ENCODE data around the gene DUSP15.

The DUSP15 gene

DNA sequence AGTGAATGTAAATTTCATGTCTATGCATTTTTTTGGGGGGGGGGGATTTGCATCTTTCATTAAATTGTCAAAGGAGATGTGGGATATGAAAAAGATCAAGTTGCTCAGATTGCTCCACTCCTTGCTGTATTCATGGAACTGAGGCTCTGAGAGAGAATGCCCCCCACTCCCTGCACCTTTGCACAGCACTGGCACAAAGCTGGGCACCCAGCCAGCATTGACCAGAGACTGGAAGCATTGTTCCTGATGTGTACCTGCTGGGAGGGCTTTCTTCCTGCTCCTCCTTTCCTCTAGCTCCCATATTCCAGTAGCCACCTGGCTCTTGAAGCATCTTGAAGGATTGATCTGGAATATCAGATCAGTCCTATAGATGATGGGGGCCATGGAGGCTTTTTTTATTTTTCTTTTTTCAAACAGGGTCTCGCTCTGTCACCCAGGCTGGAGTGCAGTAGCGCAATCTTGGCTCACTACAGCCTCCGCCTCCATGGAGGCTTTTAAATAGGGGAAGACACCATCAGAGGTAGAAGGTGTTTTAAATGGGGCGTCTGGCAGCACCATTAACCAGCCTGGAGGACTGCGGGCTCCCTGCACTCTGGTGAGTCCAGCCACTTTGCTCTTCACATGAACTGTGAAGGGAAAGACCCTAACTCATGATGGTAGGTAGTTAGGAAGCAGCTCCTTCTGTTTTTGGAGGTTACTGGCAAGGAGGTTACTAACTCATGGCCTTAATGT is 10.9 kb downstream of the DUSP15 start:
- DNase-seq: no peak

DNA sequence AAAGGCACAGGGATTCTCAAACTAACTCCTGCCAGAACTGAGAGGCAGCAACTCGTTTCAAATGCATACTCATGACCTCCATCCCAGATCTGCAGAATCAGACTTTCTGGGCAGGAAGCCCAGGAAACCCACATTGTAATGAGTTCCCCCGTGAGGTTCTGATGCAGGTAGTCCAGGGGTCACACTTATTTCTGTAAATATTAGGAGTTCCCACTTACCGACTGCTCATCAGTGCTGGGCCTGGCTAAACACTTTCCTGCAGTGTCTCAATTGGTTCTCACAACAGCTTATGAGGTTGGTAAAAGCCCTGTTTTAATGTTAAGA is 11.6 kb downstream of the DUSP15 start:
- DNase-seq: no peak

DNA sequence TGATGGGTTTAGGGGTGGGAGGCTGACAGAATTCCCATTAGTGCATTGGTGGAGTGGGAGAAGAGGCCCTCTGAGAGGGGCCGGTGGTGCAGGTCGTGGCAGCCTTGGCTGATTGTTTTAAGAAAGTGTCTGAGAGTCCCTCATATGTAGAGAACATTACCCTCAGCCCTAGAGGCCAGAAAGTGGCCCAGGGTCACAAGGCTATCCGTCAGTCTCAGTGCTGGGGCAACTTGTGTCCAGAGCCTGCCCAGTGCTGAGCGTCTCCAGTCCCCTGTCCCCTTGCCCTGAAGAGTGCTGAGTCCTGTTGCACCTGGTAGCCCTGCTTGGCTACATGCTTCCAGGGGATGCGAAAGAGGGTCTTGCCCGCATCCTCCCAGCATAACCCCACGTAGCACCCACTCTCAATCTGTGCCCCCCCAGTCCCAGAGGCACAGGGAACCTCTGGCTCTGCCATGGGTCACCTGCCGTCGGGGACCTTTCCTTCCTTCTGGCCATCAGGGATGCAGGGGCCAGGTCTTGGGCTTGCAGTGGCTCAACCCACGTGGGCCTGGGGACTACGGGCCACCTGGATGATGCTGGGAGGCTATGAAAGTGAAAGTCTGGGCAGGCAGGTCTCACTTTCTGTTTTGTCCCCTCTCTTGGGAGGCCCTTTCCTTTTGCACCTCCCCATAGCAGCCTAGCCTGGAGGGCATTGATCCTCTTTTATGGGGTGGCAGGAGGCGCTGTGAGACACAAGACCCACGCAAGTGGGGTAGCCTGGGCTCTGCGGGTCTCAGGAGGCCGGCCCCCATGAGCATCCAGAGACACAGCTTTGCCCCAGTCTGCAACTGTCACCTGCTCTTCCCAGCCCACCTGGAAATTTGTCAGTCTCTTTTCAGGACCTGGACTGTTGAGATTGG is 12.2 kb downstream of the DUSP15 start:
- DNase-seq: no peak

DNA sequence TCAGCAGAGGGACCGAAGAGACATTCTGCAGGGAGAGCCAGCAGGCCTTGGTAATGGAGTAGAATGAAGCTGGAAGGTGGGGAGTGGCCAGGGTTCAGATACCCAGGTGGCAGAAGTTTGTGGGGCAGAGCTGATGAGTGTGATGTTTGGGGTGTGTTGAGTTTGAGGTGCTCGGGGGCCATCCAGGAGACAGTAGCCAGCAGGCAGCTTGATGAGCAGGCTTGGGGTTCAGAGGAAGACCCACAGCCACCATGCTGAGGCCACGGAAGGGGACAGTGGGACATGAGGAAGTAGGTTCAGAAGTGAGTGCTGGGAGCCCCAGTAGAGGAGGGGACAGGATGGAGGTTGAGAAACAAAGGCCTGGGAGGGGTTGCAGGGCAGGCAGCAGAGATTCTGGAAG is 13.8 kb downstream of the DUSP15 start:
- no peak for DNase-seq

DNA sequence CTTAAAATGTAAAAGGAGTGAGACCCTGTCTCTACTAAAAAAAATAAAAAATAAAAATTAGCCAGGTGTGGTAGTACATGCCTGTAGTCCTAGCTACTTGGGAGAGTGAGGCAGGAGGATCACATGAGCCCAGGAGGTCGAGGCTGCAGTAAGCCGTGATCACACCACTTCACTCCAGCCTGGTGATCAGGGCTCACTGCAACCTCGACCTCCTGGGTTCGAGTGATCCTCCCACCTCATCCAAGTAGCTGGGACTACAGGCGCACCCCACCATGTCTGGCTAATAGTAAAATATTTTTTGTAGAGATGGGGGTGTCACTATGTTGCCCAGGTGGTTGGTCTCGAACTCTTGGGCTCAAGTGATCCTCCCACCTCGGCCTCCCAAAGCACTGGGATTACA is 16.8 kb downstream of the DUSP15 start:
- DNase-seq: no peak

DNA sequence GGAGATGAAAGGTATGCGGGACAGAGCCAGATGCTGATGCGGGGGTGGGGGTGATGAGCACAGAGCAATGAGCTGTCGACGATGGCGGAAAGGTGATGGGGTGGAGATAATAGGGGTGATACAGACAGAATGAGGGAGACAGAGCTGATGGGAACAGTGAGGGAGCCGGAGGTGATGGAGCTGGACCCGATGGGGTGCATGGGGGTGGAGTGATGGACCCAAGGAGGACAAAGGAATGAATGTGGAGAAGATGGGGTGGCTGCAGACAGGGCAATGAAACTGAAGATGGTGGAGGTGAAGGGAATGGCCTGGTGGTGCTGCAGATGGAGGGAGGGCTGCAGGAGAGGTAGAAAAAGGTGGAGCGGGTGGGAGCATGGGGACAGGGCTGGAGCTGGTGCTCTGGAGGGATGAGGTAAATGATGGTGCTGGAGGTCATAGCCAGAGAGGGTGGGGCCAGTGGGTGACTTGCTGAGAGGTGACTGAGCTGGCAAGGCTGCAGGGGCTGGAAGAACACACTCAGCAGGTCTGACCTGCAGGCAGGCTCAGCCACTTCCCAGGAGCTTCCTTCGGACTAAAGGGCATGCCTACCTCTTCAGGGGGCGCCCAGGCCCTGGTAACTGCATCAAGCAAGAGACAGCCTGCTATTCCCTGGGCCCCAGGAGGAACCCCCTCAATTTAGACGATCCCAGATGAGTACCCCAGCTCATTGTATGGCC is 18.9 kb downstream of the DUSP15 start:
- no peak for DNase-seq

DNA sequence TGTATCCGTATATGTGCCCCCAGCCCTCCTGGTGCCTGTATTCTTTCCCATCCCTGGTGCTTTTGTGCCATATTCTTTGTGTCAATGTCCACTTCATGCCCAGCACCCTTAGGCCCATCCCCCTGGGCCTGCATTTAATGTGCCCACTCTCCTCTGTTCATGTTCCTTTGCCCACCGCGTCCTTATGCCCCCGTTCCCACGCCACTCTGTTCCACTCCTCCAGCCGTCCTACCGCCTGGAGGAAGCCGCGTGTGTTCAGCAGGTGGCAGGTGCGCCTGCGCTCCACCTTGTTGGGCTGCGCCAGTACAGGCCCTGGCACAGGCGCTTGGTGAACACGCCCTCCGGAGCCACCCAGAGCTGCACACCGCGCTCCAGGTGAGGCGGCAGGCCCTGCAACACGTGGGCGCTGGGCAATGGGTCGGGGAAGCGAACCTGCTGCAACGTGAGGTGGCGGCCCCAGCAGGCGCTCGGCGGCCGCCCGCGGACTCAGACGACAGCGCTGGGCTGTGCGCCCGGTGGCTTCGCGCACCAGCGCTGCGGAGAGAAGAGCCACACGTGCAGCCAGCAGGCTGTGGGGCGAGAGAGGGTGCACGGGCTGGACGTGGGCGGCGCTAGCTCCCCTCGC is 20.9 kb downstream of the DUSP15 start:
- no peak for DNase-seq

DNA sequence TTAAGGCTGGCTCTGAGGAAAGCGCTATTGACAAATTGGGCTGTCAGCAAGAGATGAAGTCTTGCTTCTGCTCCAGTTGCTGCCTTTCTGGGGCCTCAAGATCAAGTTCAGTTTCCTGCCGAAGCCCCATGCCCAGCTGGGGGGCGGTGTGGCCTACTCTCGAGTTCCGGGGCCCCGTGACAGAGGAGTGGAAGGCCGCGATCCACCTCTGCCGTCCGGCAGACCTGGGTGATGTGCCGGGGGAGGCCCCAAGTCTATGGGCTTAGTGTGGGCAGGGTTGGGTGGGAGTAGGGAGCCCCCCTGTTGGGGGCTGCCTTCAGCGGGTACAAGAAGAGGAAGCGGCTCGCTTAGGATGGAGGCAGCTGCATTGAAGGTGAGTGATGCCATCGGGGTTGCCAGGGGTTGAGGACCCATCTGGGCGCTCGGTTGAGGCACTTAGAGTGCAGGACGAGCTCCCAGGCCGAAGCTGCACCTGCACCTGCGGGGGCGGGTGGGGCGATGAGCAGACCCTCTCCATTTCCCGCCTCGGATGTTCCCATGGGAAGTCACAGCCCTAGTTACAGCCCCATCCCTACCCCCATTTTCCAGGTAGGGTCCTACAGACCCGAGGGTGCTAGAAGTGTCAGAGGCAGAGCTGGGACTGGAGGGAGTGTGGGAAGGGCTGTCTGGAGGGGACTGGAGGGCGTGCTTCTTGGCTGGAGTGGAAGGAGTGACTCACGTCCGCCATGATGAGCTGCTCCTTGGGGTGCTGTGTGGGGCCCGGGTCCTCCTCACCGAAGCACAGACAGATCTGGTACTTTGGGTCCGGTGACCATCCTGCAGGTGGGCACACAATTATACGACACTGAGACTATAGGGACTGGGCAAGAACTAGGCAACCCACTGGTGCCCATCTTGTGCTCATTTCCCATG is 22.0 kb downstream of the DUSP15 start:
- no peak for DNase-seq

DNA sequence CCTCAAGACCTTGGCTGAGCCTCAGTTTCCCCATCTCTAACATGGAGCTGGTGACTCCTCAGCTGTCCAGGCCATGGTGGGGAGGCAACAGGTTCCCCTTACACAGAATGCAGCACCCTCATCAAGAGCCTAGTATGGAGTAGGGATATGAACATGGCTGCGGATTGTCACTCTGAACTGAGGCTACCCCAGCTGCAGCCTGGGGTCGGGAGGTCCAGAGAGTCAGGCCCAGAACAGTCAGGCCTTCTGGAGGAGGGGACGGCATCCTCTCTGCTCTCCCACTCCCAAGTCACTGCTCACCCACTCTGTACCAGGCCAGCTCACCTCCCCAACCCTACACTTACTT is 23.6 kb downstream of the DUSP15 start:
- DNase-seq: no peak

DNA sequence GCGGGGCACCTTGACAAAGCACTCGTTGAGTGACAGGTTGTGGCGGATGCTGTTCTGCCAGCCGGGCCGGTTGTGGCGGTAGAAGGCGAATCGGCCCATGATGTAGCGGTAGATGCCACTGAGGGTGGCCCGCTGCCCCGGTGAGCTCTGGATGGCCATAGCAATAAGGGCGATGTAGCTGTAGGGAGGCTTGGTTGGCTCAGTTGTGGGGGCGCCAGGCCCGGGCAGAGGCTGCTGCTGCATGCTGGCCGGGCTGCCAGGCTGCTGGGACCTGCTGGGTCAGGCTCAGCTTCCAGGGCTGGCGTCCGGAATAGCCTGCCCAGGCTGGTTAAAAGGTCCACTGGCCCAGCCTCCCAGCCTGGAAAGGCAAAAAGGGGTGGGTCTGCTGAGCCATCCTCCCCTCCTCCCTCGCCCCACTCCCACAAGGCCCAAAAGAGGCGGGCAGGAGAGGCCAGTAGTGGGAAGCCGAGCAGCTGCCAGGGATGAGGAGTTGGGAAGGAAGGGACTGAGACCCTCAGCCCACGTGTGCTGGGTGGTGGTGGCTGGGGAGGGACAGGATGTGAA is 24.9 kb downstream of the DUSP15 start, which contains the start of gene FOXS1:
TSS of gene FOXS1 (minus strand) at position 305 of the 564 bp plus-strand sequence. CDS start at position 243, 62 bp downstream.
- DNase-seq: no peak

DNA sequence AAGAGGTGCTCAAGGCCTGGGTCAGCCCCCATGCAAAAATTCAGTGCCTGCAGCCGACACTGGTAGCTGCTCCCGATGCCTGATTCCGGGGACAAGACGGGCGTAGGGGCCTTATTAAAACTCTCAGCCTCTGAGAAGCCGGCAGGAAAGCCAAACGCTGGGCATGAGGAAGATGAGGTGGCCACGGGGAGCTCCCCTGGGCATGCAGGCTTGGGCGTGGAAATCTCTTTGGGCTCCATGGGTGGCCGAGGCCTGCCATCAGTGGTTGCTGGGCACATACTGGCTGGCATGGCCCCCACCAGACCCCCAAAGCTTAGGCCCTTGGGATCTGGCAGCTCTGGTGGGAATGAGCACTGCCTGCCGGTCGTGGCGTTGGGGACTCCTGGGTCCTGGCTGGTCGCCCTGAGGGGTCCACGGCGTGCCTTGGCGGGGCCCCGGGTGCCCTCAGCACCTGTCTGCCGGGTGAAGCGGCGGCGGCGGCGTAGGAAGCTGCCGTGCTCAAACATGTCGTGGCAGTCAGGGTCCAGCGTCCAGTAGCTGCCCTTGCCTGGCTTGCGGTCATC is 25.5 kb downstream of the DUSP15 start:
- DNase-seq: no peak

DNA sequence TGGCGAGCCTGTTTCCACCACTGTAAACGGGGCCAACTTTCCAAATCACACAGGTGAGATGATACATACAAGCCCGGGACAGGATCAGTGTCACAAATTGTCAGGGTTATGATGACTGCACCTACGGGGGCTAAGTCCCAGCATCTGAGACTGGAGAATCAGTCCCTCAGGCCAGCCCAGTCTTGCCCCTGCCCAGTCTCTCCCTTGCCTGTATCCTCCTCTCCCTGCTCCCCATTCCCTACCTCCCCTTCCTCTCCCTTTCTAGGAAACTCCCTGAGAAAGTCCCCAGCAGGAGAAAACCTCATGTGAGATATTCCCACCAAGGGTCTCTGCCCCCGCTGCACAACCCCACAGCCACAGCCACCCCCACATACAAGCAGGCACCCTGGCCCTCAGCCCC is 26.4 kb downstream of the DUSP15 start:
- DNase-seq: no peak

DNA sequence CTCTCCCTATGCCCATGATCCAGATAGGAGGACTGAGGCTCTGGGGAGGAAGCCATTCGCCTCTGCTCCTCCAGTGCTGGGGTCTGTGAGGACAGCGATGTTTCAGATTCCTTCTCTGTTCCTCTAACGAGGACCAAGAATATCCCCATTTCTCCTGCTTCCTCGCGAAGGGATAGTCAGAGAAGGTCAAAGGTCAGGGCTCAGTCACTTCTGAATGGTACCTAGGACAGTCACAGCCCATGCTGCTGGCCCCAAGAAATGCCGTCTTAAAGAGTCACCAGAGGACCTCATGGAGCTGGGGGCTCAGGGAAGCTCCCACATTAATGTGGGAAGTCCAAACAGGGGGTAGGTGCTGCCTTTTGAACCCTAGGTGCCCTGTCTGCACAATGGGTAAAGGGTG is 27.0 kb downstream of the DUSP15 start:
- no peak for DNase-seq

DNA sequence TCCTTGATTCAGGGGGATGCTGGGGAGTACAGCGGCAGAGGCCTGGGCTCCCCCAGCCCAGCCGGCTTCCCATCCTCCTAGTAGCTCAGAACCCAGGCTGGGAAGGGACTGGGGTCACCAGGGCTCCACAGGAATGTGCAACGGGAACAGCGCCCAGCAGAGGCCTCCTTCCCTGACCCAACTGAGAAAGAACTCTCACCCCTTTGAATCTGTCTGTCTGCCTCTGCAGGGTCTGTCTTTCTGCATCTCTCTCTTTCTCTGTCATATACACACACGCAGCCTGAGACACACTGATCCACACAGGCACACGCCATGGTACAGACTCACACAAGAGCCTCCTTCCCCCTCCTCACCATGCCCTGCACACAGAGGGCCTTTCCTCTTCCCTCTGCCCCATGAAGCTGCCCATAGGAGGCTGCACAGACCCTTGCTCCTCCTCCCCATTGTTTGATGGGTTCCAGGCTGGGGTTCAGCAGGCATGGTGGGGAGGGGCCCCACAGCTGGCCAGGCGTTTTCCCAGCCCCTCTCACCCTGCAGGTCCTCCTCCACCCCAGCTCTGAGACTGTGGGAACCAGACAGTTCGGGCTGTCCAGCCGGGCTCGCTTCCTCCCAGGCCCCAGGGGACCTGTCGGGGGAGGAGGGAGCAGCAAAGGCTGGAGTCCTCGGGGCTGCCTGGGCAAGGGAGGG is 27.7 kb downstream of the DUSP15 start:
- no peak for DNase-seq

DNA sequence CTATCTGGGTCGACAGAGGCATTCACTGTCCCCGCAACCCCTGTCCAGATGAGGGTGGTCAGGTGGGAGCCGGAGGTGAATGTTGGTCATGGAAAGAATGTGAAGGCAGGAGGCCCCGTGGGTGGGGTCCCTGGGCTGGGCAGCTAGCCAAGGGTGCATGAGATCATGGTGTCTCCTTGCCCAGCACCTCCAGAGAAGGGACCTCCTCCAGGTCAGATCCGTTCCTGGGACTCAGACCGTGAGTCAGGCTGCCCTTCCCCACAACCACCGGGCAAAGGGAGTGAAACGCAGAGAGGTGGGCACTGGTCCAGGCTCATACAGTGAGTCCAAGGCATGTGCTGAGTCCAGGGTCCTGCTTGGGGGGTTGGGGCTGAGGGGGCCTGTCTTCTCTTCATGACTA is 28.4 kb downstream of the DUSP15 start:
- no peak for DNase-seq

DNA sequence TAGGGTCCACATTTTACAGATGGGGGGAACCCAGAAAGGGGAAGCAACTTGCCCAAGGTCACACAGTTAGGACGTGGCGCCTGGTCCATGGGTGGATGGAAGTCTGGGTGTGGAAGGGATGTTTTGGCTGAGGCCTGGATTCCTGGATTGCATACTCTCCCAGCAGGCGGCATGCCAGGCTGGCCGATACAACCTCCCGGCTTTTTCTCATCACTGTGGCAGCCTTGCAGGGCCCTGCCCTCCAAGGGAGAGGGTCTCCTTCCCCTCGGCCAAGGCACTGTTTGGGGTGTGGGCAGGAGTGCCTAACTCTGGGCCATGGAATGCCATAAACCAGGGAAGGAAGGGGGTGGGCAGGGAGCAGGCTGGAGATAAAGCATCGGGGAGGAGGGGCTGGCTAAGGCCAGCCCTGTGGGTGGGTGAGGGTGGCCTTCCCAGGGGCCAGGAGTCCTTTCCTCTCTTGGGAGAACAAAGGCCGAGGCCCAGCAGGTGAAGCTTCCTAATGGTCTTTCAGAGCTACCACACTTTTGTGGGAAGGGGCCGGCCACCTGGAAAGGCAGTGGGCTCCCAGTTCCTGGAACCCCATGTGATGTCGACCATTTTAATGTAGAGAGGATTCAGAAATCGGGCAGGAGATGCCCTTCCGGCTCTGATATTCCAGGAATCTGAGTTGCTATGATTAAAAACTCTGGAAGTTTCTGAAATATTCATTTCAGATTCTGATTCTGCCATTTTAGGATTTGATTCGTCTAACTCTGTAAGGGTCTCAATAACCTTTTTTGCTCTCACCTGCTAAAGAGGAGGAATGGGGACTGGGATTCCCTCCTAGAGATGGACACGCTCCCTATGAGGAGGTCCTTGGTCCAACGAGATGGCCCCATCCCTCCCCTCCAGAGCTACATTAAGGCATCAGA is 29.2 kb downstream of the DUSP15 start:
- no peak for DNase-seq

DNA sequence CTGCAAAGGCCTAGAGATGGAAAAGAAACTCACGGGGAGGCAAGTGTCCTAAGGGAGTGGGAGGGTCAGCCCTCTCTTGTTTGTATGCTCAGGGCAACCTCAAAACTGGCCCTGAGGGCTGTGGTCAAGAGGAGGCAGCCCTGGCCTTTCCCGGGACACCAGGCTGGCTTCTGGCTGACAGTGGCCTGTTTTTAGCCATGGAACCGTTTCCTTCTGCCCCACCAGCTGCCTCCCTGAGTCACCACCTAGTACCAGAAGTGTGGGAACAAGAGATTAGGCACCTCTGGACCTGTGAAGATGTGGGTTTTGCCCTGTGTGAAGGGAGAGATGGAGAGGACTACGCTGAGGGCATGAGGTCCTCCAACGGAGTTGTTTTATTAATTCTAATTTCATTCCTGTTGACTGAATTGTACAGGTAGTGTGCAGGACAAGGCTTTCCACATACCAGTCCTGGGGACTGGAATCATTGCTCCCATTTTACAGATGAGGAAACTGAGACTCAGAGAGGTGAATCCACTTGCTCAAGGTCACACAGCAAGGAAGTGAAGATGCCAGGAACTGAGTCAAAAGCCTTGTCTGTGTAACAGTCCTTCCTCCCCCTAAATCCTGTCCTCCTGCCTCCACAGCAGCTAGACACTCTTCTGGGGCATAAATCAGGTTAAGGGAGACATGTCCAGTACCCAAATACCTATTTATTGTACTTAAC is 30.4 kb downstream of the DUSP15 start:
- DNase-seq: no peak

DNA sequence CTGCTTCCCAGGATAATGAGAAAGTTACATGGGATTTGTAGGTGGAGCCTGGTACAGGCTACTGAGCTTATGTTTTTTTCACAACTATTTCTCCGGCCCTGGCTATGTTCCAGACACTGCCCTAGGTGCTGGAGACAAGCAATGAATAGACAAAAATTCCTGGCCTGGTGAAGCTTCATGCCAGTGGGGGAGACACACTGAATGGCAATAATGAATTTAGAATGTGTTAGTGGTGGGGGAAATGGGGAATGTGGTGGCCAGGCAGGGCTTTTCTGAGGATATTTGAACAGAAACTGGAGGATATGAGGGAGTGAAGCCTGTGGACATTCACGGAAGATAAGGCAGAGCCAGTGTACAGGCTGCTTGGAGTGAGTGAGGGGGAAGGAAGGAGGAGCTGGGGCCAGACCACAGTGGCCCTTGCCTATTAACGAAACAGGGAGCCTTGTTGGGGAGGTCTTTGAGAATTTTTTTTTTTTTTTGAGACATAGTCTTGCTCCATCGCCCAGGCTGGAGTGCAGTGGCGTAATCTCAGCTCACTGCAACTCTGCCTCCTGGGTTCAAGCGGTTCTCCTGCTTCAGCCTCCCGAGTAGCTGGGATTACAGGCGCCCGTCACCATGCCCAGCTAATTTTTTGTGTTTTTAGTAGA is 31.6 kb downstream of the DUSP15 start:
- DNase-seq: no peak
